HCT116 (cell line): ENCODE results near the gene AKT3. TPM values are rescaled to one million over a fixed set of nuclear protein-coding genes. Genes with fewer than 3 reads are reported as not detected.
A peak's percentile ranks its signal among the peaks of the same experiment; 100 is the strongest.

Experiments
- ATAC-seq: fragments of 200-7000 bp; cut with Tn5 transposase; 2 replicates; pipeline ENCODE4 v1.9.1; 2020; ENCODE audit warnings: mild to moderate bottlenecking, moderate library complexity
- BruUV-seq: library from RNA; stranded (reverse); fragments of 400-500 nt; replicated peaks from 2 replicates; lab custom pipeline; 2021; lab: Mats Ljungman, UMichigan
- CTCF ChIA-PET: fragments of 300-600 bp; sonication (Branson Sonifier 250); formaldehyde crosslinking; loops from one replicate; lab custom pipeline; 2021; ENCODE audit warnings: antibody characterized with exemption; lab: Charles Lee
- POLR2A ChIA-PET: fragments of 300-600, 350-600 bp; sonication (Branson Sonifier 250); formaldehyde crosslinking; loops from one replicate; lab custom pipeline; 2021; ENCODE audit warnings: antibody characterized with exemption; lab: Charles Lee
- RAD21 ChIA-PET, 2 experiments: fragments of 300-600 bp; sonication (Branson Sonifier 250); formaldehyde crosslinking; loops; one replicate each; lab custom pipeline; 2023; ENCODE audit warnings: low total read pairs in 2 of 2; ENCODE audit not compliant: uncharacterized antibody in 2 of 2, unreplicated experiment in 2 of 2, low non-redundant PET in 1 of 2; lab: Charles Lee
- DNase-seq: peaks from one replicate; pipeline ENCODE4 v3.0.0-alpha.2; 2010; ENCODE audit warnings: low read depth, low spot score
- H2AFZ ChIP-seq: fragments of 200-600 bp; shearing (Covaris generic), sonication (generic); 2 replicates; pipeline ENCODE4 v1.6.1; 2017; ENCODE audit warnings: low read depth, mixed run types, mixed read lengths, antibody characterized with exemption, low read length; ENCODE audit not compliant: poor library complexity, severe bottlenecking
- H3K27ac ChIP-seq: 2 replicates; pipeline ENCODE4 v1.5.1; 2012; ENCODE audit warnings: low read depth, low read length
- H3K27me3 ChIP-seq: fragments of 200-600 bp; sonication (generic); 2 replicates; pipeline ENCODE4 v1.6.1; 2016; ENCODE audit warnings: mixed run types, low read length, mixed read lengths; ENCODE audit not compliant: insufficient read depth
- H3K36me3 ChIP-seq, 2 experiments: fragments of 200-500 bp in 1 of 2; fragments of 200-600 bp in 1 of 2; sonication (Bioruptor generic) in 1 of 2; sonication (generic) in 1 of 2; 2 replicates each; pipeline versions ENCODE4 v1.5.1 to v1.6.1; 2014 to 2016; ENCODE audit warnings: low read length in 2 of 2, inconsistent platforms in 1 of 2, mixed read lengths in 1 of 2, mixed run types in 1 of 2; ENCODE audit not compliant: insufficient read depth in 2 of 2, control insufficient read depth in 1 of 2
- H3K4me1 ChIP-seq, 2 experiments: fragments of 200-600 bp in 1 of 2; sonication (generic) in 1 of 2; 2 replicates each; pipeline versions ENCODE4 v1.5.1 to v1.6.1; 2012 to 2017; ENCODE audit warnings: low read length in 2 of 2, inconsistent platforms in 1 of 2, mild to moderate bottlenecking in 1 of 2, mixed read lengths in 1 of 2, mixed run types in 1 of 2, moderate library complexity in 1 of 2; ENCODE audit not compliant: insufficient read depth in 2 of 2, control insufficient read depth in 1 of 2
- H3K4me2 ChIP-seq: fragments of 200-600 bp; sonication (generic); 2 replicates; pipeline ENCODE4 v1.6.1; 2017; ENCODE audit warnings: mixed run types, low read length, mixed read lengths
- H3K4me3 ChIP-seq, 2 experiments: fragments of 200-600 bp in 1 of 2; sonication (generic) in 1 of 2; replicated peaks in 1 of 2; 2 replicates each; pipeline ENCODE4 v1.5.1; 2011 to 2016; ENCODE audit warnings: low read length in 2 of 2, control low read depth in 1 of 2, low read depth in 1 of 2, mild to moderate bottlenecking in 1 of 2, mixed read lengths in 1 of 2, mixed run types in 1 of 2
- H3K79me2 ChIP-seq: fragments of 200-600 bp; sonication (generic); 2 replicates; pipeline ENCODE4 v1.6.1; 2017; ENCODE audit warnings: mild to moderate bottlenecking, mixed run types, low read length, moderate library complexity, mixed read lengths; ENCODE audit not compliant: insufficient read depth
- H3K9ac ChIP-seq: fragments of 200-600 bp; sonication (generic); 2 replicates; pipeline ENCODE4 v1.6.1; 2016; ENCODE audit warnings: low read length, mixed read lengths
- H3K9me2 ChIP-seq: fragments of 200-600 bp; sonication (generic), shearing (Covaris generic); 2 replicates; pipeline ENCODE4 v1.6.1; 2017; ENCODE audit warnings: mixed run types, mild to moderate bottlenecking, moderate library complexity; ENCODE audit not compliant: insufficient read depth
- H3K9me3 ChIP-seq, 2 experiments: fragments of 200-500 bp in 1 of 2; fragments of 200-600 bp in 1 of 2; sonication (Bioruptor generic) in 1 of 2; sonication (generic) in 1 of 2; 2 replicates each; pipeline ENCODE4 v1.6.1; 2014 to 2017; ENCODE audit warnings: low read length in 2 of 2, mixed read lengths in 2 of 2, inconsistent platforms in 1 of 2, low read depth in 1 of 2, mild to moderate bottlenecking in 1 of 2, mixed run types in 1 of 2, moderate library complexity in 1 of 2; ENCODE audit not compliant: control insufficient read depth in 1 of 2, insufficient read depth in 1 of 2
- H4K20me1 ChIP-seq: fragments of 200-600 bp; sonication (generic), shearing (Covaris generic); 2 replicates; pipeline ENCODE4 v1.6.1; 2017; ENCODE audit warnings: mixed run types, mild to moderate bottlenecking, moderate library complexity; ENCODE audit not compliant: insufficient read depth
- ATF3 ChIP-seq: IDR thresholded peaks from 2 replicates; pipeline ENCODE4 v1.6.1; 2012
- CBX3 ChIP-seq: IDR thresholded peaks from 2 replicates; pipeline ENCODE4 v1.6.1; 2012; ENCODE audit warnings: low read depth
- CEBPB ChIP-seq: IDR thresholded peaks from 2 replicates; pipeline ENCODE4 v1.6.1; 2012; ENCODE audit warnings: low read depth
- CTCF ChIP-seq, 3 experiments: fragments of 200-600 bp in 1 of 3; sonication (generic) in 1 of 3; IDR thresholded peaks in 2 of 3; conservative IDR thresholded peaks in 1 of 3; 2 replicates each; pipeline ENCODE4 v1.5.1; 2012 to 2017; ENCODE audit warnings: low read depth in 2 of 3, low read length in 2 of 3, antibody characterized with exemption in 1 of 3, borderline replicate concordance in 1 of 3, control low read depth in 1 of 3, mild to moderate bottlenecking in 1 of 3, mixed read lengths in 1 of 3, mixed run types in 1 of 3, moderate library complexity in 1 of 3; ENCODE audit not compliant: insufficient read depth in 1 of 3
- EGR1 ChIP-seq: IDR thresholded peaks from 2 replicates; pipeline ENCODE4 v1.6.1; 2012; ENCODE audit warnings: low read depth
- ELF1 ChIP-seq: IDR thresholded peaks from 2 replicates; pipeline ENCODE4 v1.6.1; 2012; ENCODE audit warnings: low read depth, borderline replicate concordance
- EZH2 ChIP-seq: fragments of 200-600 bp; sonication (generic); IDR thresholded peaks from 2 replicates; pipeline ENCODE4 v1.6.1; 2017; ENCODE audit warnings: antibody characterized with exemption, mixed run types
- FOSL1 ChIP-seq: IDR thresholded peaks from 2 replicates; pipeline ENCODE4 v1.6.1; 2012; ENCODE audit warnings: low read depth
- POLR2A ChIP-seq: IDR thresholded peaks from 2 replicates; pipeline ENCODE4 v1.7.0; 2011; ENCODE audit warnings: borderline replicate concordance; ENCODE audit not compliant: insufficient read depth, insufficient read length; ENCODE audit errors: extremely low read depth
- RAD21 ChIP-seq: IDR thresholded peaks from 2 replicates; pipeline ENCODE4 v1.6.1; 2012; ENCODE audit warnings: low read depth, mild to moderate bottlenecking
- REST ChIP-seq: IDR thresholded peaks from 2 replicates; pipeline ENCODE4 v1.6.1; 2012; ENCODE audit warnings: low read depth
- SIN3A ChIP-seq: IDR thresholded peaks from 2 replicates; pipeline ENCODE4 v1.6.1; 2012; ENCODE audit warnings: low read depth
- SP1 ChIP-seq: IDR thresholded peaks from 2 replicates; pipeline ENCODE4 v1.6.1; 2012; ENCODE audit warnings: low read depth
- SRF ChIP-seq: IDR thresholded peaks from 2 replicates; pipeline ENCODE4 v1.6.1; 2012; ENCODE audit warnings: low read depth
- TCF7L2 ChIP-seq: IDR thresholded peaks from 2 replicates; pipeline ENCODE4 v1.7.0; 2011; ENCODE audit warnings: borderline replicate concordance, inconsistent platforms; ENCODE audit not compliant: insufficient read depth, insufficient read length; ENCODE audit errors: extremely low read depth
- YY1 ChIP-seq: IDR thresholded peaks from 2 replicates; pipeline ENCODE4 v1.6.1; 2011; ENCODE audit warnings: low read length, low read depth, moderate library complexity, mild to moderate bottlenecking; ENCODE audit not compliant: insufficient replicate concordance; ENCODE audit errors: extremely low read depth
- ZBTB33 ChIP-seq: IDR thresholded peaks from 2 replicates; pipeline ENCODE4 v1.6.1; 2011; ENCODE audit warnings: mild to moderate bottlenecking, low read length, moderate library complexity; ENCODE audit not compliant: insufficient replicate concordance; ENCODE audit errors: extremely low read depth
- ZNF274 ChIP-seq: fragments of 200-500 bp; sonication (Bioruptor generic); IDR thresholded peaks from 2 replicates; pipeline ENCODE4 v1.6.1; 2014; ENCODE audit warnings: mild to moderate bottlenecking, low read depth, low read length, inconsistent platforms
- intact Hi-C: fragments of 100-400 bp; cut with micrococcal nuclease; formaldehyde crosslinking; loops from 2 replicates; pipeline ENCODE4 v1.10.0; 2022
- total RNA-seq: library from RNA; stranded (reverse); gene quantifications from one replicate; pipeline ENCODE4 v1.2.1, GENCODE V29; 2021; ENCODE audit not compliant: unreplicated experiment

Gene AKT3
- total RNA-seq, 1 experiment from 2014 or later, result 0.49 TPM

DNA sequence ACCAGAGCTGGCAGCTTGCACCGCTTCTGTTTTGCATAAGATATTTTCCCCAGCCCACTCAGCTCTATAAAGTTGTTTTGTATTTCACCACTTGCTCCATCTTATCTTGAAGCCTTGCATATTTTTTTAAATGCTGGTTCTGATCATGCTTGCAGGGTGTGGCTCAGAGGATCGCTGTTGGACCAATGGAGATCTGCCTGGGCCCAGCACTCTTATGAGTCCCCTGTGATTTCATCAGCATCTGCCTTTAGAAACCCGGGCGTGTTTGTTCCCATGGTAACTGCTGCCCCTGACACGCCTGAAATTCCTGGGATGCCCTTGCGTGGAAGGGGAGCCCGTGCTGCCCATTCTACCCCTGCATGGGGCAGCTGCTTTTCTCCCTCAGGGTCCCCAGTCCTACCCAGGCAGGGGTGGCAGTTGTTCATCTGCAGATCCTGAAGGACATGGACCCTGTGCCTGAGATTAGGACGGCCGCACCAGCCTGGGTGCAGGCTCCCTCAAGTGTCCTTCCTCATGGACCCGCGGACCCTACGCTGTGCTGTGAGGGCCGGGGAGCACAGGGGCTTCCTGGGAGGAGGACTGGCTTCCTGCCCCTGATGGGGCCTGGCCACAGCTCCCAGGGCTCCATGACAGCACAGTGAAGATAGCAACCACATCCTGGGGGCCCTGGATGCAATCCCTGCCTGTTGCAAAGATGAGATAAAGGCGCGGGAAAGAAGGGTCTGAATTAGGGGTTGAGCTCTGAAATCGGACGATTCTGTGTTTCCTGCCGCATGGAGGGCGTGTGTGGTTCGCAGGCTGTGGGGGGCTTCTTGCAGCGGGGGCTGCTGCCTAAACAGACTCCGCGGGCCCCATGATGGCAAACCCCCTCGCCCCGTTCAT lies 367.7 kb downstream of the AKT3 start:
- no peaks in the 10 kb centered on the region for H3K79me2 ChIP-seq
- intact Hi-C loops, result no loop called here
- peaks cover 2 to 16% of the 10 kb centered on the region in 2 experiments; a peak in 3 of 4 replicates for H3K4me1 ChIP-seq
- DNase-seq (no peak), ATAC-seq (0 out of 2 replicates have a peak, but pooled peaks have one; percentile 26)
- no peaks in the 10 kb centered on the region for H4K20me1 ChIP-seq
- H3K4me2 ChIP-seq, result no peak overlapping the region
- no peak overlapping the region for H3K4me3 ChIP-seq
- ChIA-PET POLR2A (no interaction called here), RAD21 (no interaction called here), CTCF (no interaction called here)
- TF ChIP-seq RAD21 (no peak), YY1 (no peak), FOSL1 (no peak), EGR1 (no peak), SIN3A (no peak), ATF3 (no peak), ZBTB33 (no peak), SRF (no peak), SP1 (no peak), CEBPB (no peak), CTCF (IDR thresholded peaks at IDR 0.05 in 2 of 3, conservative IDR thresholded peaks at IDR 0.05 in 1 of 3; ENCODE audit: borderline replicate concordance in 1 of 3, insufficient read depth in 1 of 3, low read depth in 2 of 3, low read length in 2 of 3) (no peak), EZH2 (no peak), ZNF274 (no peak), TCF7L2 (no peak), CBX3 (no peak), REST (no peak), POLR2A (no peak), ELF1 (no peak)
- H3K9me3 ChIP-seq, result no peaks in the 10 kb centered on the region
- no peak overlapping the region for H3K9ac ChIP-seq
- no peaks in the 10 kb centered on the region for H3K36me3 ChIP-seq
- H3K27ac ChIP-seq, result no peak overlapping the region
- BruUV-seq, result no TSS peak
- no peaks in the 10 kb centered on the region for H3K9me2 ChIP-seq
- no peaks in the 10 kb centered on the region for H3K27me3 ChIP-seq
- H2AFZ ChIP-seq, result no peak overlapping the region
